GM18861 (cell line): ENCODE data around the gene PDE4B.

ENCODE experiments used
- ATAC-seq: cut with Tn5 transposase; IDR thresholded peaks from one replicate; pipeline ENCODE4 v1.9.1; 2021; ENCODE audit not compliant: unreplicated experiment

The PDE4B gene

DNA sequence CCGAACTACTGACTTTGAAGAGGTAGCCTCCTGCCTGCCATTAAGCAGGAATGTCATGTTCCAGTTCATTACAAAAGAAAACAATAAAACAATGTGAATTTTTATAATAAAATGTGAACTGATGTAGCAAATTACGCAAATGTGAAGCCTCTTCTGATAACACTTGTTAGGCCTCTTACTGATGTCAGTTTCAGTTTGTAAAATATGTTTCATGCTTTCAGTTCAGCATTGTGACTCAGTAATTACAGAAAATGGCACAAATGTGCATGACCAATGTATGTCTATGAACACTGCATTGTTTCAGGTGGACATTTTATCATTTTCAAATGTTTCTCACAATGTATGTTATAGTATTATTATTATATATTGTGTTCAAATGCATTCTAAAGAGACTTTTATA lies 581.5 kb downstream of the PDE4B start:
- peak; percentile 29 for ATAC-seq

DNA sequence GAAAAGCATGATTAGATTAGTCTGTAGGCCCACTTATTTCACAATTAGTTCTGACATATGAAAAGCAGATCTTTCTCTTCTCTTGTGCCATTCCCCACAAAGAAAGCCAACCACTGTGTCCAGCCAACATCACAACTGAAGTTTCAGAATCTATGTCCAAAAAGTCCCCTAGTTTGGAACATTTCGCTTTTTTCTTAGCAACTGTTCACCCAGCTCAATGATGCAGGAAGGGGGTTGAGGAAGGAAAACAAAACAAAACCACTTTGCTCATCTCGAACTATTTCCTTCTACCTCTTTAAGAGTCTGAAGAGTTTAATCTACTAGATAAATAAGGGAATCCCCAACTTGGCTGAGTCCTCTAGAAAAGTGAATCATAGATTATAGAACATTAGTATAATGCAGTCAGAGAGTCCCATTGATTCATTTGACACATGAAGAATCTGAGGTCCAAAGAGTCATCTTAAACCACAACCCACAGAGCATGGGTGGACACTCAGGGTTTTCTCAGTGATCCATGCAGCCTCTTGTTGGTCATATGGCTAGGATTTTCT lies 581.9 kb downstream of the PDE4B start:
- ATAC-seq, result peak; percentile 46

DNA sequence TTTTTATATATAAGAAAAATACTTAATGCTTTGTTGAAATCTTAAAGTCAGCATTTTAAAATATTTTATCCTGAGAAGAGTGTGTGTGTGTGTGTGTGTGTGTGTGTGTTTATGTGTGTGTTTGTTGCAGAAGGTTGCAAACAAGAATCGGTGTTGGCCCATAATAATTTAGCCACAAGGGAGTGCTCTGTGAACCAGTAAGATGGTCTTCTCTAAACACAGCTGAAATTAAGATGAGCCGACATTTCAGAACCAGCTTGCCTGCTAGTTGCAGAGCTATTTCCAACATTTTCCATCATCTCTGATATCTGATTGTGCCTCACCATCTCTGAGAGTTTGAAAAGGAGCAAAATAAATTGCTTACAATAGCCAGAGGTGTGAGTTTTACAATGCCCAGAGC lies 582.4 kb downstream of the PDE4B start:
- ATAC-seq, result no peak

DNA sequence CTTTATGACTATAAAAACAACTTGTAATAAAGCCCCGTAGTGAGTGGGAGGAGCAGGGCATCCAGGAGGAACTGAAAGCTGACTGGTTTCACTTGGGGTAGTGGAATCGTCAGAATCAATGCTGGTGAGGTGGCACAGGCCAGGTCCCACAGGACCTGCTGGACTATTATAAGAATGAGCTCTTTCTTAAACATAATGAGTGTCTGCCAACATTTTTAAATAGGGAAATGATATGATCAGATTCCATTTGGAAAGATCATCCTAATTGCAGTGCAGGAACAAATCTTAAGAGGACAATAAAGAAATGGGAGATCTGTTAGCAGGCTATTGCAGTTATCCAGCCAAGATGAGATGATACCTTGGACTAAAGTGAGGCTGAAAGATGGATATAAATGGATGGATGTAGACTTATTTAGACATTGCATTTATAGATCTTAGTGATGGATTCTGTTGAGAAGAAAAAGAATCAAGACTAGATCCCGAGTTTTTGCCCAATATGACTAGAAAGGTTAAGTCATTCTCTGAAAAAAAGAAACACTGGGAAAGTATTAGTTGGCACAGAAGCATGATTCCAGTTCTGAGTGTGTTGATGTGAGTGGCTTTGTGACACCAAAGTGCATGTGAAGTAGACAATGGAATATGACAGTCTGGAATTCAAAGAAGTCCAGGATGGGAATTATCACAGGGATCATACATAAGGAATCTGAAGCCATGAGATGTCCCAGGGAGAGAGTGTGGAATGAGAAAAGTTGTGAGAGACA lies 587.9 kb downstream of the PDE4B start:
- peak; percentile 90 for ATAC-seq

DNA sequence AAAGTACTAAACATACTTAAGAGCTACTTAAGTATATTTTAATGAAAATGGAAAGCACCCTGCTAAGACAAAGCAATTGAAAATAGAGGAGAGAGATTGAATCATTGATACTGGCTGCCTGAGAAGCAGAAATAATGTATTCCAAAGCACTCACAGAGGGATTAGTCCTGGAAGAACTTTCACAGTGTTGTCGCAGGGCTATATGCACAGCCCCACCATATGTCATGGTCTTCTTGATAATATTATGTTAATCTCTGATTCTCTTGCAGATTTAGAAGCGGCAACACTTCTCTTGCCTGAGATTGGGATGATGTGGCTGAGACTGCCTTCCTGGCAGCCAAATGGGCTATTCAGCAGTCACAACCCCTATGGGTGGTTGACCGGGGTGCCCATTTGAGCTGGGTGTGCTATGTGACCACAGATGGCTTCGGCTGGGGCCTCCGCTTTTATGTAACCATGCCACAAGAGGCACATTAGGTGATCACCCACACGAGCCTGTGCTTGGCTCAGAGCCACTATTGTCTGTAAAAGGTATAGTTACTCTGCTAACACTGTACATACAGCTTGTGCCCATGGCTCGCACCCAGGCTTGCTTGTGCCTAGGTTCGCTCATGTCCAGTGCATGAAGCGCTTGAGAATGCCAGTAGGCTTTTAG lies 589.1 kb downstream of the PDE4B start:
- ATAC-seq, result no peak

DNA sequence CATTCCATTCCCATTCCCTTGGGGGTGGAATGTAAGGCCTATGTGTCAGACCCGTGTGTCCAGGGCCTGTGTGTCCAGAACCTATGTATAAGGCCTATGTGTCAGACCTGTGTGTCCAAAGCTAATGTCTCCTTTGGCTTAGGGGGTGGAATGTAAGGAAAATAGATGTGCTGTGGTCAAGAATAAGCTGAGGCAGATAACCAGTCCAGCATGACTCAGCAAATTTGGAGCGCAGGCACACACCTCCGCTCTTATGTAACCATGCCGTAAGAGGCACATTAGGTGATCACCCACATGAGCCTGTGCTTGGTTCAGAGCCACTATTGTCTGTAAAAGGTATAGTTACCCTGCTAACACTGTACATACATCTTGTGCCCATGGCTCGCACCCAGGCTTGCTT lies 590.5 kb downstream of the PDE4B start:
- ATAC-seq, result no peak

DNA sequence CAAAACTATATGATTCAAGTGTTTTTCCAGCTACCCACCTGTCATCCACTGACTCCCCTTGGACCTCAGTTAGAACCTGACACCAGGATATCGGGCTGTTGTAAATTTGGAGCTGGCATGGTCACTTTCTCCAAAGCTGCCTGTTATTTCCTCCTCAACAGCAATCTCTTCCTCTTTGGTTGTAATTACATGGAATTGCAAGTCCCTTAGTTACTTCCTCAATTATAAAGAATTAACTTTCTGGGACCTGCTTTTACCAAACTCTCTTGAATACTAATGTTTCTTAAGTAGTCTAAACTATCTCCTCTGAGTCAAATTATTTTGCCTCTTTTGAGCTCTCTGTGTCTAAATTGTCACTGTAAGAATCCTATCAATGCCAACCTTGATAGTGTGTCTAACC lies 590.9 kb downstream of the PDE4B start:
- no peak for ATAC-seq

DNA sequence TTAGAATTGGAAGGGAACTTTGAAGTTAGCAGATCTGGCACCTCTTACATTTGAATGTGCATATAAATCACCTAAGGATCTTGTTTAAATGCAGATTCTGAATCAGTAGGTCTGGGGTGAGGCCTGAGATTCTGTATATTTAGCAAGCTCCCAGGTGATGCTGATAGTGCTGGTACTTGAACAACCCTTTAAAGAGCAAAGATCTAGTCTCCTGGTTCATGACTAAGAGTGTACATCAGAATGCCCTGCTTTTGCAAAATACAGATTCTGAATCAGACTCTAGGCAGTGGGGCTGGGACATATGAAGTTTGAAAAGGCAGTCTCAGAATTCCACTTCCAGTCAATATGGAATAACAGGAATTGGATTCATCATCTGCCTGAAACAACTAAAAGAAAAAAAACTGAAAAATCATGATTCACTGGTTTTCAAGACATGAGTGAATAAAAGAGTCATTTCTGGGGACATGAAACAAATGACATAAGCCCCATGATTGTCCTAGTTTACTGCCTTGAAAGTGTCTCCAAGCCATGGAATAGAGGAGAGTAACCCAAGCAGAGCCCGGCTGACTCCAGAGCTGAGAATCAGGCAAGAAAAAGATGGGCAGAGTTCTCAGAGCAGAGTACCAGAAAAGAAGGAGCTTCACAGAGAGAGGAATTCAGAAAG lies 591.7 kb downstream of the PDE4B start:
- no peak for ATAC-seq

DNA sequence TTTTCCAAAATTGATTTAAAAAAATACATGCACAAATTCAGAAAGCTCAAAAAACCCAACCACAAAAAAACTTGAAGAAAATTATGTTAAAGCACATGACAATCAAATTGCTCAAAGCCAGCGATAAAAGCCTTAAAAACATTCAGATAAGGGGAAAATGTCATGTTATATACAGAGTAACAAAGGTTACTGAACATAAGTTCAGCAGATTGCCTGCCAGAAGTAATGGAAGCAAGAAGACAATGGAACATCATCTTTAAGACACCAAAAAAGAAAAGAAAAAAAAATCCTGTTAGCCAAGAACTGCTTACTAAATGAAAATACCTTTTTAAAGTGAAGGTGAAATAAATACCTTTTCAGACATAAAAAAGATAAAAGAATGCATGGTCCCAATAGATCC lies 594.0 kb downstream of the PDE4B start:
- no peak for ATAC-seq

DNA sequence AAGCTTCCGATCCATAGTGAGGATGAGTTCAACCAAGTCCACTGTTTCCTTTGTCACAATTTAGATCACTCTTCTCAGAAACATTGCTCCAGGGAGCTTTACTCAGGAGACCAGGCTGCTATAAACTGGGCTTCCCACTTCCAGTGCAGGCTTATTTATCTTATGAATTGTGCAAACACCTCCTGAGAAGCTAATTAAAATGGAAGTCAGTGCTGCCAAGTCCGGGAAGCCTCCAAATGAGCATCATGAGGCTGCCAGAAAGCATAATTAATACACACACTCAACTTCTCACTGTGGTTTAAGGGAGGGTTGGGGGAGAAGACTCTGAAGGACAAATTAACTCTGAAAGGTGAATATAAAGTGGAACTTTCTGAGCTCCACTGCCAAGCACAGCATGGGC lies 596.2 kb downstream of the PDE4B start:
- no peak for ATAC-seq

DNA sequence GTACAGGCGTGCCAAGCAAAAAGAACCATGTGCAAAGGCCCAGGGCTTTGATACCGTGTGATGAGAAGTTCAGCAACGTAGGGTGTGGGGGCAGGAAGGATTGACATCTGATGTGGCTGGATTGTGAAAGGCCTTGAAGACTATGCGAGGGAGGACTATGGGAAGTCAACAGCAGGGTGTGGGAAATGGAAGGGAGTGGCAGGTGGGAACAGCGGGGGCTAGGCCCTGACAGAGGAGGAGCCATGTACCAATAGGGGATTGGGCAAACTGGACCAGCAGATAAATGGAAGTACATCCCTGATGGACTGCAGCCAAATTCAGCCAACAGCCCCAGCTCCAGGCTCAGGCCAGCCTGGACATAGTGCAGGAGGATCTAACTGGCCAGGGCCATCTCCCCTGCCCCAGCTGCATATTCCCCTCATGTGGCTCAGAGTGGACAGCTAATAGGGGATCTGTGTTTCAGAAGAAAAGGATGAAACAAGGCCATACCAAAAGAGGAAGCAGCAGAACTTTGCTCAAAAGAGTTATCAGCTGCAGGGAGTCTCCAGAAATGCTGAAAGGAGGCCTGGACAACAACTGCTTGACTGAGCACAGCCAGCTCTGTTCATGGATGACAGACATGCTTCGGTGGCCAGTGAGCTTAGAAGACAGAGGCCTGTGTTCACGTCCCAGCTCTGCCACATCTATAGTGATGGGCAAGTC lies 601.0 kb downstream of the PDE4B start:
- ATAC-seq, result no peak

DNA sequence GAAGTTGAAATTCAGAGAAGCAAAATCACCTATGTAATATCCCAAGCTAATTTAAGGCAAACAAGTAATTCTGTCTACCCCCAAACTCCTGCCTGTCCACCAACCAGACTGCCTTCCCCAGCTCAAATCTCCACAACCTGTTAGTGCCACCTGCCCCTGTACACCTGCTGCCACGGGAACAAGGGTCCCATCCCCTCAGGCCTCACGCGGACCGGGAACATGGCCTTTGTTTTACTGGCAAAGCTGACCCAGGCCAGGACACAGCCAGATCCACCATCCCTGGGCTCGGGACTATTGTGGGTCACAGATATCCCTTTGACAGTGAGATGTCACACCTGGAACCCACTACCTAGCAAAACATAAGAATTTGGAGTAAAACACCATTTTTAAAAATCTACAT lies 601.9 kb downstream of the PDE4B start:
- no peak for ATAC-seq

DNA sequence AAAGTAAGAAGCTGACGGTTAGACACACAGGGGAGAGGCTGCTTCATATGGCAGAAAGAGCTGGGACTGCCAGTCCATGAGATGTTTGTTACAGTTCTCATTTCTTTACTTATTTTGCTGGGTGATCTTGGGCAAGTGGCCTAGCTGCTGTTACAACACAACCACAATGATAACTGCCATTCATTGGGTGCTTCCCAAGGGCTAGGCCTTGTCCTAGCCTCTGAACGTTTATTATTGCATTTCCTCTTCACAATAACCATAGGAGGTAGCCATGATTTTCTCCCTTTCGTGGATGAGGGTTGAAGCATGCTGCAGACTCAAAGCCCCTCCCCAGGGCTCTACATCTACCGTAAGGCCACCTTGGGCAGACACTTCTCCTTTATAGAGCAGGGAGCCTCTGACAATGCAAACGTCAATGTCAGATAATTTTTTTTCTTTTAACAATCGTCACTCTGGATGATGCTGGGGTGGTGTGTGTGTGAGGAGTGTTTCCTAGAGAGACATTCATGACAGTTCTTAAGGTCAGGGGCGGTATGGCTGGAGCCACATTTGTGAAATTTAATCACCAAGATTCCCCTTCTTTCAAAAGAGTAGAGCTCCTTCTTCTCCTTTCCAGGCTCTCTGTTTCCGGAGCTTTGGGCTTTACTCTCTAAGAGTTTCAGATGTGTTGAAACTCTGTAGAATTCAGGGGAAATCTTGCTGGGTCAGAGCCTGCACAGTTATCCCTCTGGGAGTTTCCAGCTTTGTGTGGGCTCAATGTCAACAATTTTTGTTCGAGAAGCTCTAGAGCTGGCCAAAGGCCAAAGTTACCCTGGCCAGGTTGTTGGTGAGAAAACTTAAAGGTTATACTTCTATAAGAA lies 602.7 kb downstream of the PDE4B start:
- ATAC-seq, result no peak

DNA sequence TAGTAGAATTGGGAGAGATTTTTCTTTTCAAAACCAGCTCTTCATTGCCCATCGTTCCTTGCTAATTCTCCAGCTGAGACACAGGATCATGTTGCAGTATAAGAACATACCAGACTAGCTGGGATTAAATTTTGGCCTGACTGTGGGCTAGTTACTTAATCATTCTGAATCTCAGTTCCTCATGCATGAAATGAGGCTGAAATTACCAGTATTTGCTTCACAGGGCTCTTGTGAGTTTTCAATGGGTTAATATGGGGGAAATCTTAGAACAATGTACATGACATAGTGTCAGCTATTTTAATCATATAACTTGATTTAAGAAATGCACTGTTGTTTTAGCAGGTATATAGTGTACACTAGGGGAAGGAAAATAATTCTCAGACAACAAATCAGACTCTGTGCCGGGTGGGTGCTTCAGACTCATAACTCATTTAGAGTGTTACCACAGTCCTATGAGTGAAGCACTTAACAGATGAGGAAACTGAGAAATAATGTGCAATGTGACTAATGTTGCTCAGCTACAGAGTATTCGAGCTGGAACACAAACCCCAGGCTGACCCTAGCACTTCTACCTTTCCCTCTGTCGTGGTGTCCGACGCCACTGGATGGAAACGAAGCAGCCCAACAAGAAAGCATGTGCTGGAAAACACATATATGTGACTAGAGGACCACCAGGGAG lies 603.7 kb downstream of the PDE4B start:
- ATAC-seq, result peak; percentile 44

DNA sequence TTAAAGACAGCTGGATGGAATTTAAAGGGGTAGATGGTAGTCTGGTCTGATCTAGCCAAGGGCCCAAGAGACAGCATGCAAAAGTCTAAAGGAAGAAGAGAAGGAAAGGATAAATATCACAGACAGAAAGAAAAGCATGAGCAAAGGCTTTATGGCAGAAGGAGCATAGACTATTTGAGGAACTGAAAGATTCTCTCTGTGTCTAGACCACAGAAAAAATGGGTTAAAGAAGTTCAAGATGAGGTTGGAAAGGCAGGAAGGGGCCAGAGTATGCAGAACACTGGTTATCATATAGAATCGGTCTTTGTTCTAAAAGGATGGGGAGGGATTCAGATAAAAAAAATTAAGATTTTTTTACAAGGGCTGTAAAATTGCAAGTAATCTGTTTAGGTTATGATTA lies 604.5 kb downstream of the PDE4B start:
- peak; percentile 26 for ATAC-seq

DNA sequence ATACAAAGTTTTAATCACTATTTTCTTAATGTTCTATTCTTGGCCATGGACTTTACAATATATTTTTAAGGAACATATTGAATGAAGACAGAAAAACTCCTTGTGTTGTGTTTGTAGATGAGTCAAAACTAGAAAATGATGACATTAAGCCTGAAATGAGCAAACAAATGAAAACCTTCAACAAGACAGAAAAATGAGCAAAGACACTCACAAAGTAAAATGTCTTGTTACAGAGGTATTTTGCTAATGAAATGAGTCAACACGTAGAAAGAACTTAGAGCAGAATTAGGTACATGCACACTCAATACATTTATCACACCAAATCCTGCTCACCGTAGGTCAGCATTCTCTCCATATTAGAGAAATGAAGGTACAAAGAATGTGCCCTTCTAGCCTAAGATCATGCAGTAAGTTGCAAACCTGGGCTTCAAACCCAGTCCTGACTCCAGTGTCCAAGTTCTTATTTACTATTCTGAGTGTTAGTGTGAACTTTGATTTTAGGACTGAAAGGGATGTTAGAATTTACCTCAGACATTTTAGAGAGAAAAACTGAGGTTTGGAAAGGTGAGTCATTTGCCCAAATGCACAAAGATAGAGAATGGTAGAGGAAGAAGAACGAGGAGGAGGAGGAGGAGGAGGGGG lies 607.3 kb downstream of the PDE4B start:
- ATAC-seq, result peak; percentile 16

DNA sequence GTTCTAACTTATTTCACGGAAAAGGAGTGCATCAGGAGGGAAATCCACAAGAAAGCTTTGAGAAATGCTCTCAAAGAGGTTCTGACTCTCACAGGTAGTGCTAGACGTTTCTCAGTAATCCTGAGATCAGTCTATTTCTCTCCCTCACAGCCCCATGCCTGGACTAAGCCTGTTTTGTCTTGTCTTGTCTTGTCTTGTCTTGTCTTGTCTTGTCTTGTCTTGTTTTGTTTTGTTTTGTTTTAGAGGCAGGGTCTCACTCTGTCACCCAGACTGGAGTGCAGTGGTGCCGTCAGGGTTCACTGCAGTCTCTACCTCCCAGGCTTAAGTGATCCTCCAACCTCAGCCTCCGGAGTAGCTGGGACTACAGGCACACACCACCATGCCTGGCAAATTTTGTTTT lies 608.0 kb downstream of the PDE4B start:
- ATAC-seq, result no peak

DNA sequence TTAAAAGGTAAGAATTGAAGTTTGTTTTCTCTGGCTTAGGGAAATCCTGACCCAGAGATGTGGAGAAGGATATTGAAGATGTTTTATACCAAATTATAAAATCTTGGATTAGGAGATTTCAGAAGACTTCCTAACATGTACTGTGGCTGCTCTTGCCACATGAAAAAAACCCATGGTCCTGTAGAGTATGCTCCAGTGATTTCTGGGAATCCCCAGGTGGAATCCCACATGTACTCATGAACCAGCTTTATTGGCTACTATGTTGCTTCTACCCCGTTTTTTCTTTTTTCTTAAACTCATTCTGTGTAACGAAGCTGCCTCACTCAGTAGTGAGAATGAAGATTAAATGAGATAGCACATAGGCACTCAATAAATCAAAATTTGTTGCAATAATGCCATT lies 608.5 kb downstream of the PDE4B start:
- no peak for ATAC-seq

DNA sequence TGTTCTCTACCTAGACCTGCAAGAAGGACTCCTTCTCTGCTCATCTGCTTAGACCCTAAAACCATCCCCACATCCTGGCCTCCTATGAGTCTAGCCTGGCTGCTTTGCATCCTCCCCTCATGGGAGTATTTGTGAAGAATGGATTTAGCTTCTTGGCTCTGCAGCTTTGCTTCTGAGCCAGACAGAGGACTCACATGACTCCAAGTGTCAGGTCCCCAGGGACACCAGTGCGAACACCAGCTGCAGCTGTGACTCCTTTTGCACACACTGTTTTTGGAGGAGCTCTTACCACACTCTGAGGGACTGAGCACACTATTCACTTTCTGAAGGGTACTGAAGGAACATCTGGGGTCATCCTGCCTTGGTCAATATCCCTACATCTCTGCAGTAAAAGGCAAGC lies 609.5 kb downstream of the PDE4B start:
- peak; percentile 72 for ATAC-seq
